DMS53 (cell line): ENCODE measurements around the gene CLMN.
"Not testable (repeated sequence)": the region's sequence is repeated elsewhere in the genome, so short reads cannot be mapped to it uniquely, and the experiment has no call there.

ENCODE experiments used
- DNase-seq: peaks from one replicate; lab custom pipeline; 2025; lab: John Stamatoyannopoulos, UW

CLMN gene

DNA sequence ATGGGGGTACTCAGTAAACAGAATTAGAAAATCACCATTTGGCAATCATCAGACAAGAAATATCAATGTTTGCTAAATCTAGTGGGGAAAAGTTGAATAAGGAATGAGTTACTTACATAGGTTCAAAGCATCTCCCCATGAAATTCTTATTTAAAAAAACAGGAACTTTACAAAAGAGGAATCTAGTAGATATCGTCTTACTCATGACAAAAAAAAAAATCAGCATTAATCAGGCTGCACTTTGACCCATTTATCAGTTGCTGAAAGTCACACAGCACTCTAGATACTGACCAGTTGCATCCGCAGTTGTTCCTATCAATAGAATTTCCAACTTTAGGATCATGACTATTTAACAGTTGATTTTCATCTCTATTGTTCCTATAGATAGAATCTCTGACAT, 156.6 kb downstream of the CLMN start:
- no peak for DNase-seq

DNA sequence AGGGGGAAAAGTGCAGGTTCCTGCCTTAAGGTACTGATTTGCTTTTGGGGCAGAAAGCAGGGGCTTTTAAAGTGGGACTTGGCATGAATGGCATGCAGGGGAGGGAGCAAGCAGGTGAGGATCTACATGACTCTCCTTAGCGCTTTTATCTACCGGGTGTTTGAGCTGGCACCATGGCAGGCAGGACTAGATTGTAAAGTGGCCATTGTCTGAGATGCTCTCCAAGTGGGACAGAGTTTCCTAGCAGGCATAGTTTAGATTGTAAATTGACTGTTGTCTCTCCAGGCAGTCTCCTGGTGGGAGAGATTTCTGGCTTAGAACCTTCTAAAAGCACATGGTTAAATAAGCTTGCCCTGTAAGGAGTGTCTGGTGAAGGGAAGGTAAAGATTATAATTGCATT, 157.1 kb downstream of the CLMN start:
- DNase-seq = no peak

- peak; percentile 93 for DNase-seq
Observed at GRCh38 chr14:95157327-95158189, 162.2 kb downstream of the CLMN start, which contains the start of gene DICER1. DICER1 (minus strand) TSS chr14:95157529; CDS start chr14:95133458, 24,071 bp downstream.

- DNase-seq = no peak
Observed at GRCh38 chr14:95157048-95157326, 162.7 kb downstream of the CLMN start.

GRCh38 chr14:95156161-95157047, 163.3 kb downstream of the CLMN start:
- DNase-seq = peak; percentile 70

DNA sequence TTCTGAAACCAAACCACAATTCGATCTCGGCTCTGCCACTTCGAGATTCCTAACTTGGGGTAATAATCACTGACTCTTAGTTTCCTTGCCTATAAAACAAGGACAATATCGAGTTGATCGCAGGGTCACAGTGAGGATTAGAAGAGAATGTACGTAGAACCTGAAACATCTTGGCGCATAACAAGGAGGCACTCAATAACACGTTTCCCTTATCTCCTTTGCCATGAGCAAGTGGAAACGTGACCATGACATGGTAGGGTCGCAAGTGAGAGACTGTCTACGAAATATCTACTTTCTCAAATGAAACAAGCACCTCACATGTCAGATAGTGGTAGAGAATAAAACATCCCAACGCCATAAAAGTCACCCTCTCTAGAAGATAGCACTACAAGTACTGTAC, 164.7 kb downstream of the CLMN start:
- no peak for DNase-seq

- DNase-seq = no peak
Observed at GRCh38 chr14:95153866-95154265, 165.8 kb downstream of the CLMN start.

DNA sequence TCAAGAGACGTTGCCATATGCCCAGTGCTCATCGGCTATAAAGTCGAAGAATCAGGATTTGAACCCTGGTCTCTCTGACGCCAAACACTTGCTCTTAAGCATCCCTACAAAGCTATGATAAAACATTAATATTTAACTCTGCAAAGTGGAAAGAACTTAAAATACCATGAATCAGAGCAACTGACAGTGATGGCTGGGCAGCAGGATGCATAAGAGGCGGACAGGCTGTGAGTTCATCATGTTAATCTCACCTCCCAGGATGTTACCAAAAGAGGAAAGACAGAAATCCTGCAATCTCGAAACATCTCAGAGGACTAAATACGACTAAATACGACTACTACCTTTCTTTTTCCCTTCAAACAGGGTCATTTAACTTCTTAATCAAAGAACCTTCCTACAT, 168.1 kb downstream of the CLMN start:
- DNase-seq = no peak

DNA sequence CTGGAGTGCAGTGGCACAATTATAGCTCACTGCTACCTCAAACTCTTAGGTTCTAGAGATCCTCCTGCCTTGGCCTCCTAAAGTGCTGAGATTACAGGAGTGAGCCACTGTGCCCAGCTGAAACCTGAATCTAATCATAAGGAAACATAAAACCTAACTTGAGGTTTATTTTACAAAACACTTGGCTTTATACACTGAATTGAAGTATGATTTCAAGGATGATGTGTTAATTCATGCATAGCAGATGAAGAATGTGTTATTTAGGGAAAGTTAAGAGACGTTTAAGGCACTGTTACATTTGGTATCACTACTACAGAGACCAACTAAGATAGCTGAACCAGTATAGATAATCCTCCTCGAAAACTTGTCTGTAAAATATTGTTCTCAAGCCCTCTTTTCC, 168.8 kb downstream of the CLMN start:
- no peak for DNase-seq

DNA sequence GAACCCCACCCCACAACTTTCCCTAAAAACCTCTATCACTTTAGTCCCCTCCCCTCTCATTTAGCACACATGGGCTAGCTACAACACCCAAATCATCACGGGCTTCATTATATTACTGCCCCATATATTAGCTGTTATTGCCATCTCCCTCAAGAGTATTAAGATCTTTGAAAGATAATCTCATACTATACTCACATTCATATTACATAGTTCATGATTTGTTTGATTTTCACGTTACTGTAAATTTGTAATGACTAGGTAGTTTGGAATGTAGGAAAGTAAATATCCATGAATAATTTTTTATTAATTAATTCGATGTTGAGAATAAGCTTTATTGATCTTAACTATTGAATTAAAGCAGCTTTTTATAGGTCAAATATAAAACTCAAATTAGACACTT, 170.3 kb downstream of the CLMN start:
- DNase-seq = no peak

DNA sequence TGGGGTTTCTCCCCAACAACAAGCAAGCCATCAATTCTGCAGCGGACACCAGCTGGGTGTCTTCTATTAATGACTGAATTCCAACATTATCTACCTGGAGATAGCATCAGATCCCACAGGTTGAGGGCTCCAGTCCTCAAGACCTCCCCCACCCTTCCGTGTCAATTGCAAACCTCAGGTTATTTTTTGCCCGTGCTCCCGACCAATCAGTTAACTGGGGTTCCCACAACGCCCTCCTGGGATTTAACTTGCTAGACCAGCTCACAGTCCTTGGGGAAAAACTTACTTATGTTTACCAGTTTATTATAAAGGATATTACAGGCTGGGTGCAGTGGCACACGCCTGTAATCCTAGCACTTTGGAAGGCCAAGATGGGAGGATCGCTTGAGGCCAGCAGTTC, 172.1 kb downstream of the CLMN start:
- DNase-seq = no peak

DNA sequence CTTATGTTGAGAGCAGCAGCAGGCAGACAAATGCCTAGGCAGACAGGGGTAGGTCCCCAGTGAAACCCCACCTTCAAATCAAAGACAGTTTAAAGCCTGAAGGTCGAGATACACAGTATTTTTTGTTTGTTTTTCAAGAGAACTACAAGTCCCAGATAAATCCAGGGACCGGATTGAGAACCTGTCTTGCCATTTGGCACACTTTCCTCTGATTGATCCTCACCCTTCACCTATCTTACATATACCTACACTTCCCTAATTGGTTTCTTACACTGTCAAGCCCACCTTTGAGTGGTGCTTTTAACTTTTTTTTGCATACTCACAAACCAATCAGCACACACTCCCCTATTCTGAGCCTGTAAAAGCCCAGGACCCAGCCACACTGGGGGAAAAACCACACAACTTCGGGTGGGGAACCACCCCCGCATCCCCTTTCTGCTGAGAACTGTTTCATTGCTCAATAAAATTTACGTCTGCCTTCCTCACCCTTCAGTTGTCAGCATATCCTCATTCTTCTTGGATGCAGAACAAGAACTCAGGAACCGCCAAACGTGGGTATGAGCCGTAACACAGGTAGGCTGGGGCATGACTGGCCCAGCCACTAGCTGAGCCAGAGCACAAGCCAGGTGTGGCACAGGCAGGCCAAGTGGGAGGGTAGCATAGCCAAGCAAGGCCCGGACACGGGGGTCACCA, 173.5 kb downstream of the CLMN start:
- no peak for DNase-seq

- DNase-seq = no peak
Observed at GRCh38 chr14:95144849-95145248, 174.9 kb downstream of the CLMN start.

DNA sequence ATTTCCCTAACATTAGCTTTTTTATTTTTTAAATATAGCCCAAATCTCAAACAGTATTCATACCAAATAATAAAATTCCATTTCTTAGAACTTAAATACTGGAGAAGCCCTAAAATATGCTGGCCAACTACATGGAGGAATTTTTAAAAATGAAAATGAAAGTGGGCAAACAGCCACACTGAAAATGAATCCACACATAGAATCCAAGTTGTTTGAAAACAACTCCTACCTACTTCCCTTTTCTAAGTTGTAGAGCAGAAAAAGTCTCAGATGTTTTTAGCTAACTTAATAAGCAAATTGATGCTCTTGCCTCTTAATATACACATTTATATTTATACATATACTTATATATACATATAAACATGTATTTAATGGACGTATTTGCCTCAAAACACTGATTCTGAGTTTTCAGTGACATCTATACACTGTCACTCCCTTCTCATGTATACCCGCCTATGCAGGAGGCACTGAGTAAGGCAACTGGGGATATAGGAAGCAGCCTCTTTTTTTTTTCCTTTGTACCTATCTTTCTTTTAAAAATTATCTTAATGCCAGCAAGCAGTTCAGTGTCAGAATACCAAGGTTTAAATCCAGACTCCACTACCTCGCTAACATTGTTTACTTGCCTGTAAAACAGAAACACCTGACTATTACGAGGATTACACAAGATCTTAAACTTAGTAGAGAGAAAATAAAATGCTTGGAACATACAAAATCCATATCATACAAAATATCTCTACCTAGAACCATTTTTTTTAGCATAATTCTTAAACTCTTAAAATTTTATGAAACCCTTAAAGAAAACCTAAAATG, 175.7 kb downstream of the CLMN start:
- DNase-seq = no peak

DNA sequence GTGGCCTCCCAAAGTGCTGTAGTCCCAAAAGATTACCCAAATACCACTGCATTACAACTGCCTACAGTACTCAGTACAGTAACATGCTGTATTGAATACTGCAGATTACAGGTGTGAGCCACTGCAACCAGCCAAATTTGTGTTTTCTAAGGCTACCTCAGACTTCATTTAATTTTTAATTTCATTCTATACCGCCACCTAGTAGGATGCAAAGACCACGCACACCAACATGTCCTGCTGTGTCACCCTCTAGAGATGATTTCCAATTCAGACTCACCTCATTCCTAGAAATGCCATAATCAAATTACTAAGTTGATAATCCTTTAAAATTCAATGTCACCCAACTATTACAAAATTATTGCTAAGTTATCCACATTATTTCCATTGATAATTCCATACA, 177.5 kb downstream of the CLMN start:
- DNase-seq = no peak

DNA sequence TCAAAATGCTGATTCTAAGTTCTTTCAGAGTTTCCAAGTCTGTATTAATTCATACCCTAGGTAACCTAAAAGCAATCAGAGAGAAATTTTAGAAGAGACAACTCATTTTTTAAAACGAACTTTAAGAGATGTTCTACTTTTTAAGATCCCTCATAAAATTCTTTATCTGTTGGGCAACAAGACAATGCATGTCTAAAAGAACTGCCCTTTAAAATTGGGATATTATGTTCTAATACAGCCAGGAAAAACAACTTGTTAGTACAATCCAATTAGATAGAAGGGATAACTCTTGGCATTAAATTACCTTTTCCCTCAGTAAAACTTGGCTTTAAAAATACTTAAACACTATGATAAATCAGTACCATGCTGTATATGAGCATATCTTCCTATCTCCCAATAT, 178.0 kb downstream of the CLMN start:
- DNase-seq = no peak

GRCh38 chr14:95140060-95140858, 179.4 kb downstream of the CLMN start:
- DNase-seq = no peak

DNA sequence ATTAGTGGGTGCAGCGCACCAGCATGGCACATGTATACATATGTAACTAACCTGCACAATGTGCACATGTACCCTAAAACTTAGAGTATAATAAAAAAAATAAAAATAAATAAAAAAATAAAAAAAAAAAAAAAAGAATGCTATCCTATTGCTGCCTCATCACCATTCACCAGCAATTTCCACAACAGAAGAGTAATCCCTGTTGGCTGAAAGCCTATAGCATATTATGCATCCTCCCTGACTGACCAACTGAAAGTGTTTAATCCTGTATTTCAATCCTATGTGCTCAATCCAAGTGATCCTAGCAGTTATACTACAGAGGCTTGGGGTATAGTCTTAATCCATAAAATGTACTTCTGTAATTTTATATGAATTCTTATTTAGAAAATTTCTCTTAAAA, 180.8 kb downstream of the CLMN start:
- no peak for DNase-seq

DNA sequence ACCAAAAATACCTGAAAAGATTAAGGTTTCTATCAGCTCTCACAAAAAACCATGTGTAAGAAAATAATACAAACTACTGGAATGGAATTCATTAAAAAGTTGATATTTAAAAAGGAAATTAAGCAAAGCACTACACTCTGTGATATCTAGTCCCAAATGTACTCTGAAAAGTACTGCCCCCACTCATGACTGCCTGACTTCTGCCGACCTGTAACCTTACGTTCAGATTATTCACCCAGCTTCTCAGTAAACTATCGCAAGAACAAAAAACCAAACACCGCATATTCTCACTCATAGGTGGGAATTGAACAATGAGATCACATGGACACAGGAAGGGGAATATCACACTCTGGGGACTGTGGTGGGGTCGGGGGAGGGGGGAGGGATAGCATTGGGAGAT, 181.3 kb downstream of the CLMN start:
- not testable (repeated sequence) for DNase-seq

DNA sequence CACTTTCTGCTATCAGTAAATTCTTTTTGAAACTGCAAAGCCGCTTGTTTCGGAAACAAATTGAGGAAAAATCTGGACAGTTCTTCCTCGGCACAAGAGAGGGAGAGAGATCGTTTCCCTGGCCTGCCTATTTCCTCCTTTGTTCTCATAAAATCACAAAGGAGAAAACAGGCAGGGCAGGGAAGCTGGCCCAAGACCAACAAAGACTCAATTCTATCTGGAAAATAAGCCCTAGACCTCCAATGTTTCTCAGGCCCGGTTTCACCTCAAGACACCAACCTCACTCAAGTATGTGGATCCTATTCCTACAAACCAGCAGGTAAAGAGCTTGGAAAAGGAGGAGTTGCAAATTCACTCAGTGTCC, 181.9 kb downstream of the CLMN start:
- no peak for DNase-seq

DNA sequence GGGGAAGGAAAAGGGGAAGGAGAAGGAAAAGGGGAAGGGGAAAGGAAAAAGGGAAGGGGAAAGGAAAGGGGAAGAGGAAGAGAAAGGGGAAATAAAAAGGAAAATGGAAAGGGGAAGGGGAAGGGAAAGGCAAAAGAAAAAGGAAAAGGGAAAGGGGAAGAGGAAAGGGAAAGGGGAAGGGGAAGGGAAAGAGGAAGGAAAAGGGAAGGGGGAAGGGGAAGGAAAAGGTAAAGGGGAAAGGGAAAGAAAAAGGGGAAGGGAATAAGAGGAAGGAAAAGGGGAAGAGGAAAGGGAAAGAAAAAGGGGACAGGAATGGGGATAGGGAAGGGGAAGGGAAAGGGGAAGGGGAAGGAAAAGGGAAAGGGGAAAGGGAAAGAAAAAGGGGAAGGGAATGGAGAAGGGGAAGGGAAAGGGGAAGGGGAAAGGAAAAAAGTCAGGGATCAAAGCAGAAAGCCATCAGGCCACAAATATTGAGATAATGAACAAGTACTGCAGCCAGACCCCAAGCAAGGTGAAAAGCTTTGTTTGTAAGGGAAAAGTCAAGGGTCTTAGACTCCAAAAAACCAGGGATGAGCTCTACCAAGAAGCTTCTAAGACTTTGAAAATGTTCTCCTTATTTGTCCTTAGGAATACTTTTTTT, 182.4 kb downstream of the CLMN start:
- no peak for DNase-seq
